ENCODE results near the gene SIPA1.

The SIPA1 gene

GRCh38 chr11:65637794-65638419 is at the start of gene SIPA1:
Gene SIPA1, plus strand, starts transcription at chr11:65638101. Its CDS starts 2,821 bp downstream, at chr11:65640922.
- peak; percentile 92 for DNase-seq (ENCODE audit: low spot score)
- FAIRE-seq: no peak

- no peak for FAIRE-seq
- peak; percentile 46 for DNase-seq (ENCODE audit: low spot score)
Measured at GRCh38 chr11:65588199-65589054, 49.5 kb upstream of the SIPA1 start.

GRCh38 chr11:65589444-65590239 is 48.3 kb upstream of the SIPA1 start:
- FAIRE-seq (no peak), DNase-seq (ENCODE audit: low spot score) (no peak)

GRCh38 chr11:65590240-65590738 is 47.6 kb upstream of the SIPA1 start:
- DNase-seq (ENCODE audit: low spot score) (no peak), FAIRE-seq (peak; percentile 56)

GRCh38 chr11:65591939-65592857 is 45.7 kb upstream of the SIPA1 start:
- no peak for DNase-seq (ENCODE audit: low spot score)

GRCh38 chr11:65592858-65593517 is 44.9 kb upstream of the SIPA1 start:
- no peak for DNase-seq (ENCODE audit: low spot score)
- no peak for FAIRE-seq

More at GRCh38 chr11:65591939-65592857, 45.7 kb upstream of the SIPA1 start:
- no peak for FAIRE-seq

GRCh38 chr11:65593518-65594414 is 44.1 kb upstream of the SIPA1 start:
- DNase-seq (ENCODE audit: low spot score) (no peak), FAIRE-seq (no peak)

- DNase-seq (ENCODE audit: low spot score): no peak
Measured at GRCh38 chr11:65595131-65595530, 42.8 kb upstream of the SIPA1 start.

GRCh38 chr11:65595543-65596281 is 42.2 kb upstream of the SIPA1 start, which contains the start of gene KCNK7:
Gene KCNK7, minus strand, starts transcription at chr11:65595800. Its CDS starts 28 bp downstream, at chr11:65595772.
- FAIRE-seq (no peak), DNase-seq (ENCODE audit: low spot score) (no peak)

More at GRCh38 chr11:65595131-65595530, 42.8 kb upstream of the SIPA1 start:
- no peak for FAIRE-seq

- no peak for FAIRE-seq
- no peak for DNase-seq (ENCODE audit: low spot score)
Measured at GRCh38 chr11:65596520-65596919, 41.4 kb upstream of the SIPA1 start.

- no peak for DNase-seq (ENCODE audit: low spot score)
- FAIRE-seq: no peak
Measured at GRCh38 chr11:65598258-65598699, 39.6 kb upstream of the SIPA1 start.

GRCh38 chr11:65599216-65599954 is 38.5 kb upstream of the SIPA1 start:
- FAIRE-seq: no peak
- DNase-seq (ENCODE audit: low spot score): no peak

- no peak for FAIRE-seq
Measured at GRCh38 chr11:65599955-65600246, 38.0 kb upstream of the SIPA1 start.

GRCh38 chr11:65604258-65604657 is 33.6 kb upstream of the SIPA1 start:
- DNase-seq (ENCODE audit: low spot score) (no peak), FAIRE-seq (no peak)

More at GRCh38 chr11:65599955-65600246, 38.0 kb upstream of the SIPA1 start:
- DNase-seq (ENCODE audit: low spot score): no peak

- DNase-seq (ENCODE audit: low spot score): no peak
- FAIRE-seq: no peak
Measured at GRCh38 chr11:65606876-65607613, 30.9 kb upstream of the SIPA1 start.

- FAIRE-seq: no peak
Measured at GRCh38 chr11:65607614-65608426, 30.1 kb upstream of the SIPA1 start.

More at GRCh38 chr11:65607614-65608426, 30.1 kb upstream of the SIPA1 start:
- no peak for DNase-seq (ENCODE audit: low spot score)
